ENCODE measurements around the gene ELP1. TPM values are rescaled to one million over a fixed set of nuclear protein-coding genes. Genes with fewer than 3 reads are reported as not detected.

Gene ELP1
- total and polyA plus RNA-seq, 2 of the 4 experiments (the other 2 are of a cell fraction) = 20.0 to 43.2 TPM

GRCh38 chr9:108866001-108866420, 67.9 kb downstream of the ELP1 start:
- no peak overlapping the region for H3K4me2 ChIP-seq (ENCODE audit: low read depth, low read length)
- peaks cover 3% of the 10 kb centered on the region for H3K36me3 ChIP-seq (ENCODE audit: control insufficient read depth, insufficient read depth, low read length)
- H4K8ac ChIP-seq (ENCODE audit: low read depth in 2 of 2, low read length in 2 of 2) = no peak overlapping the region
- no peak overlapping the region for H4K5ac ChIP-seq (ENCODE audit: low read depth, low read length)
- peaks cover 6% of the 10 kb centered on the region; the same call in 1 of the 2 replicates for H3K9me1 ChIP-seq (ENCODE audit: insufficient read depth, low read length)
- DNase-seq (no peak), ATAC-seq (ENCODE audit: low read depth) (no peak)
- intact Hi-C loops (cut with micrococcal nuclease) = no loop called here
- H3K4ac ChIP-seq (ENCODE audit: low read depth, low read length) = no peak overlapping the region
- no peak overlapping the region for H3K27ac ChIP-seq (ENCODE audit: insufficient read depth, low read length)
- H3K4me1 ChIP-seq (ENCODE audit: control insufficient read depth, insufficient read depth, low read length) = peaks cover 5% of the 10 kb centered on the region; the same call in 1 of the 2 replicates
- dilution Hi-C loops (cut with HindIII; ENCODE audit: low sequenced_read_pairs, unreplicated experiment) = no loop called here
- no peaks in the 10 kb centered on the region for H3K79me1 ChIP-seq (ENCODE audit: low read depth in 1 of 2, low read length in 2 of 2)
- BruUV-seq (replicated peaks) = no TSS peak
- no peak overlapping the region for H3K18ac ChIP-seq (ENCODE audit: low read depth, low read length)
- H3K4me3 ChIP-seq (ENCODE audit: insufficient read depth, low read depth, low read length) = no peak overlapping the region
- H3K14ac ChIP-seq (replicated peaks; ENCODE audit: low read depth, low read length) = no peak overlapping the region
- no peak overlapping the region for H2BK120ac ChIP-seq (ENCODE audit: low read depth, low read length)
- no peak for TF ChIP-seq USF2 (IDR thresholded peaks at IDR 0.05; ENCODE audit: low read depth, low read length)
- TF ChIP-seq ELK1 (IDR thresholded peaks at IDR 0.05; ENCODE audit: borderline replicate concordance, low read depth, low read length) = no peak
- TF ChIP-seq SMC3 (IDR thresholded peaks at IDR 0.05; ENCODE audit: low read depth, low read length) = no peak
- TF ChIP-seq RFX5 (IDR thresholded peaks at IDR 0.05; ENCODE audit: low read depth, low read length) = no peak
- TF ChIP-seq BHLHE40 (IDR thresholded peaks at IDR 0.05; ENCODE audit: low read depth, low read length) = no peak
- TF ChIP-seq MAZ (IDR thresholded peaks at IDR 0.05; ENCODE audit: borderline replicate concordance, low read depth, low read length) = no peak
- TF ChIP-seq CHD1 (IDR thresholded peaks at IDR 0.05; ENCODE audit: low read depth, low read length) = no peak
- TF ChIP-seq CTCF (conservative IDR thresholded peaks at IDR 0.05; ENCODE audit: low read depth, low read length) = no peak
- no peak for TF ChIP-seq POLR2A (IDR thresholded peaks at IDR 0.05; ENCODE audit: low read depth, low read length)
- no peak for TF ChIP-seq CEBPB (IDR thresholded peaks at IDR 0.05; ENCODE audit: low read depth, low read length)
- no peak for TF ChIP-seq RAD21 (IDR thresholded peaks at IDR 0.05; ENCODE audit: low read length)
- TF ChIP-seq FOS (IDR thresholded peaks at IDR 0.05; ENCODE audit: low read depth, low read length) = no peak
- no peak for TF ChIP-seq MXI1 (IDR thresholded peaks at IDR 0.05; ENCODE audit: borderline replicate concordance, low read depth, low read length)
- TF ChIP-seq RCOR1 (IDR thresholded peaks at IDR 0.05; ENCODE audit: insufficient replicate concordance, low read length) = no peak
- TF ChIP-seq NFE2L2 (IDR thresholded peaks at IDR 0.05; ENCODE audit: low read depth, low read length) = no peak
- no peak for TF ChIP-seq MAFK (IDR thresholded peaks at IDR 0.05; ENCODE audit: low read depth, low read length)
- no peak overlapping the region for H2AK9ac ChIP-seq (replicated peaks; ENCODE audit: low read depth, low read length, poor library complexity)
- ChIA-PET CTCF (no interaction called here), POLR2A (ENCODE audit: unreplicated experiment) (no interaction called here)
- H2BK15ac ChIP-seq (ENCODE audit: low read depth, low read length) = no peak overlapping the region
- in situ Hi-C loops (cut with MboI; ENCODE audit: low sequenced_read_pairs) = no loop called here
- no peak overlapping the region for H2BK20ac ChIP-seq (ENCODE audit: low read depth, low read length)
- H3K27me3 ChIP-seq (ENCODE audit: control insufficient read depth, insufficient read depth, low read length) = no peaks in the 10 kb centered on the region
- no peaks in the 10 kb centered on the region for H3K9me3 ChIP-seq (ENCODE audit: control insufficient read depth, insufficient read depth, low read length)
- no peaks in the 10 kb centered on the region for H4K20me1 ChIP-seq (ENCODE audit: insufficient read depth, low read length)
- H2BK5ac ChIP-seq (ENCODE audit: low read depth, low read length, poor library complexity, severe bottlenecking) = no peak overlapping the region
- H3K23ac ChIP-seq (ENCODE audit: low read depth, low read length) = no peak overlapping the region
- no peak overlapping the region for H2AFZ ChIP-seq (replicated peaks; ENCODE audit: low read length, poor library complexity)
- no peak overlapping the region for H4K91ac ChIP-seq (ENCODE audit: insufficient read depth, low read depth, low read length)
- no peak overlapping the region for H3K9ac ChIP-seq (ENCODE audit: low read depth, low read length)
- no peak overlapping the region for H3K56ac ChIP-seq (ENCODE audit: extremely low read depth, insufficient read depth, low read length)
- no CpG with 5 or more reads among the region's 2 CpGs for WGBS, 2 experiments (ENCODE audit: extremely low coverage in 2 of 2, insufficient read length in 1 of 2)
- H2AK5ac ChIP-seq (ENCODE audit: low read depth, low read length) = no peak overlapping the region
